Activated B cell treated with CpG ODN at 0.5 μM for 24 hours (primary cell): ENCODE measurements around the gene UBE2QL1. TPM values are rescaled to one million over a fixed set of nuclear protein-coding genes. Genes with fewer than 3 reads are reported as not detected.

Experiments used
- ATAC-seq: fragments of 200-7000 bp; cut with Tn5 transposase; one replicate; pipeline ENCODE4 v1.10.0; 2021; ENCODE audit warnings: low read depth, mild to moderate bottlenecking, moderate library complexity
- CTCF ChIA-PET: fragments of 350-600 bp; sonication (Branson Sonifier 250); formaldehyde crosslinking; loops from one replicate; lab custom pipeline; 2021; ENCODE audit warnings: antibody characterized with exemption; lab: Charles Lee
- POLR2A ChIA-PET: fragments of 350-600 bp; sonication (Branson Sonifier 250); formaldehyde crosslinking; loops from one replicate; lab custom pipeline; 2021; ENCODE audit warnings: antibody characterized with exemption; lab: Charles Lee
- DNase-seq: peaks from one replicate; pipeline ENCODE4 v3.0.0; 2022
- H3K27ac Mint-ChIP-seq: one replicate; pipeline ENCODE4 v1.8.0; 2020; ENCODE audit warnings: mixed read lengths
- H3K27me3 Mint-ChIP-seq: one replicate; pipeline ENCODE4 v1.8.0; 2021; ENCODE audit warnings: mixed read lengths
- H3K36me3 Mint-ChIP-seq: one replicate; pipeline ENCODE4 v1.8.0; 2021; ENCODE audit warnings: low read depth, mixed read lengths
- H3K4me1 Mint-ChIP-seq: one replicate; pipeline ENCODE4 v1.8.0; 2021; ENCODE audit warnings: mixed read lengths
- H3K4me3 Mint-ChIP-seq: one replicate; pipeline ENCODE4 v1.8.0; 2020; ENCODE audit warnings: mild to moderate bottlenecking, mixed read lengths
- H3K9me3 Mint-ChIP-seq: one replicate; pipeline ENCODE4 v1.8.0; 2020; ENCODE audit warnings: mixed read lengths
- intact Hi-C: fragments of 100-400 bp; cut with micrococcal nuclease; formaldehyde crosslinking; loops from one replicate; pipeline ENCODE4 v1.15.1; 2024
- total RNA-seq: library from RNA; stranded (reverse); gene quantifications from 2 replicates; pipeline ENCODE4 v1.2.3, GENCODE V29; 2022
- TF ChIP-seq, protein P1 (sequence below): fragments of 200-600 bp; IDR thresholded peaks from one replicate; pipeline ENCODE4 v1.8.0; 2022; ENCODE audit warnings: antibody characterized with exemption, mild to moderate bottlenecking

UBE2QL1 gene
- total RNA-seq, 1 donor from 2014 or later = 1.2 TPM

DNA sequence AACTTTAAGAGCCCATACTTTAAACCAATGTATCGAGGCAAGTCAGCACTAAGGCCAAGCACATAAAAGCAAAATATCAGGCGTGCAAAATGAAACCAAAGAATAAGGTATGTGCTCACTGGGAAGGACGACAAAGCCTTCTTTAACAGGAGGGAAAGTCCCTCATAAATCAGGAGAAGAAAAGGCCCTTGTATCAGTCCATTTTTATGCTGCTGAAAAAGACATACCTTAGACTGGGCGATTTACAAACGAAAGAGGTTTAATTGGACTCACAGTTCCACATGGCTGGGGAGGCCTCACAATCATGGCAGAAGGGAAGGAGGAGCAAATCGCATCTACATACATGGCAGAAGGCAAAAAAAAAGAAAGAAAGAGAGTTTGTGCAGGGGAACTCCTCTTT lies 68.9 kb downstream of the UBE2QL1 start:
- Mint-ChIP-seq H3K4me1 (no peaks in the 10 kb centered on the region), H3K27me3 (peaks cover 3% of the 10 kb centered on the region), H3K27ac (no peak overlapping the region), H3K36me3 (no peaks in the 10 kb centered on the region), H3K4me3 (no peak overlapping the region), H3K9me3 (no peaks in the 10 kb centered on the region)
- ChIA-PET POLR2A (no interaction called here), CTCF (no interaction called here)
- intact Hi-C loops = no loop called here
- ATAC-seq (no peak), DNase-seq (no peak)
- TF ChIP-seq, protein P1, sequence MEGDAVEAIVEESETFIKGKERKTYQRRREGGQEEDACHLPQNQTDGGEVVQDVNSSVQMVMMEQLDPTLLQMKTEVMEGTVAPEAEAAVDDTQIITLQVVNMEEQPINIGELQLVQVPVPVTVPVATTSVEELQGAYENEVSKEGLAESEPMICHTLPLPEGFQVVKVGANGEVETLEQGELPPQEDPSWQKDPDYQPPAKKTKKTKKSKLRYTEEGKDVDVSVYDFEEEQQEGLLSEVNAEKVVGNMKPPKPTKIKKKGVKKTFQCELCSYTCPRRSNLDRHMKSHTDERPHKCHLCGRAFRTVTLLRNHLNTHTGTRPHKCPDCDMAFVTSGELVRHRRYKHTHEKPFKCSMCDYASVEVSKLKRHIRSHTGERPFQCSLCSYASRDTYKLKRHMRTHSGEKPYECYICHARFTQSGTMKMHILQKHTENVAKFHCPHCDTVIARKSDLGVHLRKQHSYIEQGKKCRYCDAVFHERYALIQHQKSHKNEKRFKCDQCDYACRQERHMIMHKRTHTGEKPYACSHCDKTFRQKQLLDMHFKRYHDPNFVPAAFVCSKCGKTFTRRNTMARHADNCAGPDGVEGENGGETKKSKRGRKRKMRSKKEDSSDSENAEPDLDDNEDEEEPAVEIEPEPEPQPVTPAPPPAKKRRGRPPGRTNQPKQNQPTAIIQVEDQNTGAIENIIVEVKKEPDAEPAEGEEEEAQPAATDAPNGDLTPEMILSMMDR = no peak

DNA sequence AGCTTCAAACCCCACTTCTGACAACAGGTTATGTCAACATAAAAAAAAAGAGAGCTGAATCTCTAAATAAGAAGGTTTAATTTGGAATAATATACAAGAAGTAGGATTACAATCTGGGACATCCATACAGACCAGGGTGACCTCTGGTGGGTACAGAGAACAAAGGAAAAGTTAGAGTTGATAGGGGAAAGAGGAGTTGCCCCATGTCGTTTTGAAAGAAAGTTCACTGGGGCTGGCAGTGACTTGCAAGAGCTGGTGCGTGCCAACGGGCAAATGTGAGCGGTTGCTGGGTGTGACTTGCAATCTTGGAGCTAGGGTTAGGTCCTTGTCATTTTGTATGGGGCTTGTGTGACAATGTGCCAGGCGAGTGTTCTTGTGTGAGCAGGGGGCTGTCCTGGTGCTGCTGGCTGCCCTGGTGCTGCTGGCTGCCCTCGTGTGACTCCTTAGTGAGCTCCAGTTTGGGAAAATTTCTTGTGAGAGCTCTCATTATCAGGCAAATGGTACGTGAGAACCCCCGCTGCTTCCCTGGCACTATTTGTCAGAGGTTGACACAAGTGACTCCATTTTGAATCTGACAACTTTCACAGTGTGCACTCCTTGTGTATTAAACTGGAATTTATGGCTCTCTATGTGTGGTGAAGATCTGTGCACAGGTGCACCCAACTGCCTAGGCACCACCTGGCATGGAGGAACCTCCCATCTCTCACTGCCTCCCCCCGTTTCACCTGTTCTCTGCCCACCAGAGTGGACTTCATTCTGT lies 69.8 kb downstream of the UBE2QL1 start:
- TF ChIP-seq, protein P1 = no peak
- POLR2A ChIA-PET = no interaction called here
- CTCF ChIA-PET = no interaction called here
- no peaks in the 10 kb centered on the region for H3K4me1 Mint-ChIP-seq
- H3K9me3 Mint-ChIP-seq = no peaks in the 10 kb centered on the region
- ATAC-seq (no peak), DNase-seq (no peak)
- intact Hi-C loops = no loop called here
- H3K4me3 Mint-ChIP-seq = no peak overlapping the region
- no peak overlapping the region for H3K27ac Mint-ChIP-seq
- no peaks in the 10 kb centered on the region for H3K36me3 Mint-ChIP-seq
- H3K27me3 Mint-ChIP-seq = peaks cover 3% of the 10 kb centered on the region

DNA sequence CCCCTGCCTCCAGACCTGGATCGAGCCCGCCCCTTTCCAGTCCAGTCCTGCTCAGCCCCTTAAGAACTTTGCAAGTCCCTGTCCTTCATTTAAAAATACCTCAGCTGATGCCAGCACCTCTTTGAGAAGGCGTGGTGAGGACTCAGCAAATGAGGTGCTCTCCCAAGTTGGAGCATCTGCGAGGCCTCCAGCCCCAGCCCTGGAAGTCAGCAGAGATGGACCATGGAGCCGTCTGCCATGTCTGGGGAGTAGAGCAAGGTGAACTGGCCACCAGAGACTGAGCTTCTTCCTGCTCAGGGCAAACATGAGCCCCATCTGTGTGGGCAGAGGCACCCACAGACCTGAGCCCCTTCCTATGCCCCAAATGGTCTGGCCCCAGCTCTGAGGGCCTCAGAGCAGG lies 71.5 kb downstream of the UBE2QL1 start:
- H3K4me3 Mint-ChIP-seq = no peak overlapping the region
- H3K9me3 Mint-ChIP-seq = no peaks in the 10 kb centered on the region
- ATAC-seq (no peak), DNase-seq (no peak)
- ChIA-PET POLR2A (no interaction called here), CTCF (no interaction called here)
- no peak overlapping the region for H3K27ac Mint-ChIP-seq
- intact Hi-C loops = no loop called here
- no peaks in the 10 kb centered on the region for H3K36me3 Mint-ChIP-seq
- H3K4me1 Mint-ChIP-seq = no peaks in the 10 kb centered on the region
- TF ChIP-seq, protein P1 = no peak
- H3K27me3 Mint-ChIP-seq = peaks cover 3% of the 10 kb centered on the region

DNA sequence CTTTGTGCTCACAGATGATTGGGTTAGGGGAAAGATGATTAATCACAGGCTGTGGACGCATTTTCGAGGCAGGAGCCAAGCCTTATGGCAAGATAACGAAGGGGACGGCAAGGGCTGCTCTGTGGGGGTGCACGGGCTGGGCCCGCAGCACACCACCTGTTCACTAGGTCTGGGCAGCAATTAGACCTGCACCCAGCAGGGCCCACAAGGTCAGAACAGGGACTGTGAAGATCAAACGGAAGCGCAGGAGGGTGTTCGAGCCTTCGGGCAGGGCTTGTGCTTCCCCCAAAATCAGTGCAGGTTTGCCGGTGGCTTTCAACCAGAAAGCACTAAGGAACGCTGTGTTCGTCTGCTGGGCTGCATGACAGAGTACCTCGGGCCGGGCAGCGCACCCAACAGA lies 73.7 kb downstream of the UBE2QL1 start:
- Mint-ChIP-seq H3K4me1 (no peaks in the 10 kb centered on the region), H3K27ac (no peak overlapping the region), H3K36me3 (no peaks in the 10 kb centered on the region), H3K4me3 (no peak overlapping the region), H3K9me3 (no peaks in the 10 kb centered on the region), H3K27me3 (peaks cover 3% of the 10 kb centered on the region)
- TF ChIP-seq, protein P1 = no peak
- intact Hi-C loops = no loop called here
- DNase-seq = no peak
- ChIA-PET POLR2A (no interaction called here), CTCF (no interaction called here)
- ATAC-seq = no peak

DNA sequence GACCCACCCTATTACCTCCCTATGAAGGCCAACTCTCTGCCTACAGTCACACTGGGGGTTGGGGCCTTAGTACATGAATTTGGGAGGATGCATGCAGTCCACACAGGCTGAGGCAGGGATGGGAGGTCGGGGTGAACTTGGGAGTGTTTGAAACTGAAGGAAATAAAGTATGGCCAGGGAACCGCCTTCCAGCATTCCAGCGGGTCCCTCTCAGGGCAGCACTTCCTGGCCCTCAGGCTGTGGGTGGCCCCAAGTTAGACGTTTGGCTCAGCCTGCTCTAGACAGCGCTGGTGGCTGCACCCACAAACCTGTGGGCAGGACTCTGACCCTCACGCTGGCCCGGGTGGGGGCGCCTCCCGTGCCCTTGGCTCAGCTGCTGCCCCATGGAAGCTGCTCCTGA lies 74.3 kb downstream of the UBE2QL1 start:
- ATAC-seq = no peak
- Mint-ChIP-seq H3K27ac (no peak overlapping the region), H3K4me3 (no peak overlapping the region), H3K4me1 (no peaks in the 10 kb centered on the region), H3K27me3 (peaks cover 3% of the 10 kb centered on the region), H3K36me3 (no peaks in the 10 kb centered on the region), H3K9me3 (no peaks in the 10 kb centered on the region)
- DNase-seq = no peak
- intact Hi-C loops = no loop called here
- ChIA-PET CTCF (no interaction called here), POLR2A (no interaction called here)
- TF ChIP-seq, protein P1 = no peak
